ENCODE measurements around the gene PRSS56.
"Not testable (repeated sequence)": the region's sequence is repeated elsewhere in the genome, so short reads cannot be mapped to it uniquely, and the experiment has no call there.

Gene PRSS56

DNA sequence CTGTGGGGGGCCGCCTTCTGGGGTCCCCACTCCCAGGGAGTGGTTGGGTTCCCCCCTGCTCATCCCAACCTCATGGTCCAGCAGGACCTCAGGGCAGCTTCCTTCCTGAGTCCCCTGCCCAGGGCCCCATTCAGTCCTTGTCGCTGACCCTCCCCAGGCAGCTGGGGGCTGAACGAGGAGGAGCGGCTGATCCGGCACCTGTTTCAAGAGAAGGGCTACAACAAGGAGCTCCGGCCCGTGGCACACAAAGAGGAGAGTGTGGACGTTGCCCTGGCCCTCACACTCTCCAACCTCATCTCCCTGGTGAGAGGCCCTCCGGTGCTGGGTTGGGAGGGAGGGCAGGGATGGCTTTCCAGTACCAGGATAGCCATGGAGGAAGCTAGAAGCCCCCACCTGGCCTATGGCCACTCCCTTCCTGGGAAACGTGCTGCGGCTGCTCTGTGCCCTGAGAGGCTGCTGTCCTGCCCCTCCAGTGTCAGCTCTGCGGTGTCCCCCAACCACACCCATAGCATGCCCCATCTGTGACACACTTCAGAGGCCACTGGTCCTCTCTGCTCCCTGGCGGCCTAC, 6.3 kb downstream of the PRSS56 start:
- DNase-seq, result no peak

DNA sequence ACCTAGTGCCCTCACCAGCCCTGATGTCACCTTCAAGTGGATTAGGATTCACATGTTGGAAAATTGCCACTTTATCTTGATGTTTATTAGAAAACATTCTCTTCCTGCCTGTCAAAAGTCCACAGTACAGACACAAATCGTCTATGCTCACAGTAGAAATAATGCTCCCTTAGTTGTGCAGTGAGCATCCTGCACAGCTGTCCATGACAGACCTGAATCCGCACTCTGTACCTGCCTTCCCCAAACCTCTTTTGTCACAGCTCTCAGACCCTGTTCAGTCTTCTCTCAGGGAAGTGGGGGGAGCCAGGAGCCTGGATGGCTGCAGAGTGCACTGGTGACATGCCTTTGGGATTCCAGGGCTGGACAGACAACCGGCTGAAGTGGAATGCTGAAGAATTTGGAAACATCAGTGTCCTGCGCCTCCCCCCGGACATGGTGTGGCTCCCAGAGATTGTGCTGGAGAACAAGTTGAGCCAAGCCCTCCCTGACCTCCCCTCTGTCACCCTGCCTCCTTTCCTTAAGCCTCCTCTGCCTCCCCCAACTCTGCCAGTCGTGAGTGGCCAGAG, 7.8 kb downstream of the PRSS56 start:
- DNase-seq, result no peak

DNA sequence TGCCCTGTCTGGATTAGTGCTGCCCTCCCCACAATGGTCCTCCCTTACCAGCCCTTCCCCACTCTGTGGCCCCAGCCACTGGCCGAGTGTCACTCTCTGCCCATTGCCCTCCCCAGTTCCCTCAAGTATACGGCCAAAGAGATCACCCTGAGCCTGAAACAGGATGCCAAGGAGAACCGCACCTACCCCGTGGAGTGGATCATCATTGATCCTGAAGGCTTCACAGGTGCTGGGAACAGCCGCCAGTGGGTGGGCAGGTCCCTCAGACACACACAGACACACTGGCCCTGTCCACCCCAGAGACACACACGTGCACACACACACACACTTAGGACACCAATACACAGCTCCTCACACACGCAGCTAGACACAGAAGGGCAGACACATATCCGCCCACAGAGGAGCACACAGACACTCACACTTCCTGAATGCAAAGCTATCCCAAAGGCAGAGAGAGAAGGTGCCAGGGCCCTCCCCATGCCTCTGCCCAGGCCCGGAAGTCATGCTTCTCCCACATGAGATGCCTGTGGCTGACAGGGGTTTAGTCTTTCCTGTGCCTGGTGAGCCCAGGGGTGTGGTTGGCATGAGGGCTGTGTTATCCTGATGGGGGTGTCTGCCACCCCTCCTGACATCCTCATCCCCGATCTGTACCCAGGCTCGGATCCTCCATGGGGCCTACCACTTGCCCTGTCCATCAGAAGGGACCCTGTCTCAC, 8.7 kb downstream of the PRSS56 start:
- no peak for DNase-seq

DNA sequence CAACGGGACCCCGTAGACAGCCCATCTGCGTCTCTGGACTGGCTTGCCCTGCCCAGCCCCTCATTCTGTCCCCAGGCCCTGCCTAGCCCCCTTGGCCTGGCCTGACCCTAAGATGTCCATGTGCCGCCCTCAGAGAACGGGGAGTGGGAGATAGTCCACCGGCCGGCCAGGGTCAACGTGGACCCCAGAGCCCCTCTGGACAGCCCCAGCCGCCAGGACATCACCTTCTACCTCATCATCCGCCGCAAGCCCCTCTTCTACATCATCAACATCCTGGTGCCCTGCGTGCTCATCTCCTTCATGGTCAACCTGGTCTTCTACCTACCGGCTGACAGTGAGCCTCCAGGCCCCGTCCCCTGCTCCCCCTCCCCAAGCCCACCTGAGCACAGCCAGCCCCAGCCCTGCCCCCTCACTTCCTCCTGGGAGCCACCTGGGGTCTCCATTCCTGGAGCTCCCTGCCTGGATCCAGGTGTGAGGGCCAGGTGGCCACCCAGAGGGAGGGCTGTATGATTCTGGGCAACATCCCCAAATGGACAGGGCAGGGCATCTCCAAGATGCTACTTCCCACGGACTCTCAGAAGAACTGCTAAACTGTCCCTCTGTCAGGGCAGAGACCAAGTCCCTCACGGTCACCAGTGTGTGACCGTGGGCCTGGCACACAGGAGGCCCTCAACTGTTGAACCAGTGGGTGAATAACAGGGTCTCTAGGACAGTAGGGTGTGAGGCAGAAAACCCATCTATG, 9.8 kb downstream of the PRSS56 start:
- DNase-seq, result no peak

DNA sequence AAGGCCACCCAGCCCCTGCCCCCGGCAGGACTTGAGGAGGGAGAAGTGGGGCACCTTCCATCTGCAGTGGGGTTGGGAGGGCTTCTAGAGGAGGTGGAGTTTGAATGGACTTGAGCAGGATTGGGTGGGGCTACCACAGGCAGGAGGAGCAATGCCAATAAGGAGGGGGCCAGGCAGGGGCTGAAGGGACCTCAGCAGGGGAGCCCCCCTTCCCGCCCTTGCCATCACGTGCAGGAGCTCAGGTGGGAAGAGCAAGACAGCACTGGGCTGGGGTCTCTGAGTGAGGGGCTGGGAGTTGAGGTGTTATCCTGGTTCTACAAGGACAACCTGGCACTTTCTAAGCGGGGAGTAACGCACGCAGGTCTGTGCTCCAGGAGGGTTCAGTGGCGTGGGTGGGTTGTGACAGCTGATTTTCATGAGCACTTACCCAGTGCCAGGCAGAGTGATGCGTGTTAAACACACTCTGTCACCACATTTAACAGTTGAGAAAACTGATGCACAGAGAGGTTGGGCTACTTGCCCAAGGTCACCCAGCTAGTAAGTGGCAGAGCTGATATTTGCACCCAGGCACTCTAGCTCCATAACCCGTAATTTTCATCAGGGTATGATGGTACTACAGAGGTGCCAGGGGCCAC, 10.6 kb downstream of the PRSS56 start:
- no peak for DNase-seq

DNA sequence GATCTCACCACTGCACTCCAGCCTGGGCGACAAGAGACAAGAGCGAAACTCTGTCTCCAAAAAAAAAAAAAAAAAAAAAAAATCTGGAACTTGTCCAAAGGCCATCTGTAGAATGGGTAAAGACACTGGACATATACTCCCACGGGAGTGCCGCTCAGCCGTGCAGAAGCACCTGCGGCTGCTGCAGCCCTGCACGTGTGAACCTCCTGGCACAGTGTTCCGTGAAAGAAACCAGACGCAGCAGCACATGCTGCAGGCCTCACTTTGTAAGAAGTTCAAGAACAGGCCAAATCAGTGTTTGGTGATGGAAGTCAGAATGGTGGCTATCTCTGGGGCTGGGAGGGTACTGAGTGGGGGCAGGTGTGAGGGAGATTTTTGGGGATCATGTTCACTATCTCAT, 12.2 kb downstream of the PRSS56 start:
- DNase-seq, result no peak

DNA sequence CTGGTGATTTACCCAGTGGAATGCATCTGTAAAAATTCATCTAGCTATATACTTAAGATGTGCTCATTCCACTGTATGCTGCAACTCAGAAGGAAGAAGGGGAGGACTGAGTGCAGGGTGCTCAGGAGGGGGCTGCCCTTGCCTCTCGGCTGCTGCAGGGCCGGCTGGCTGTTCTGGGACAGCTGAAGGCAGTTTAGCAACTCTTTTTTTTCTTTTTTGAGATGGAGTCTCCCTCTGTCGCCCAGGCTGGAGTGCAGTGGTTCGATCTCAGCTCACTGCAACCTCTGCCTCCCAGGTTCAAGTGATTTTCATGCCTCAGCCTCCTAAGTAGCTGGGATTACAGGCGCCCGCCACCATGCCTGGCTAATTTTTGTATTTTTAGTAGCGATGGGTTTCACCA, 12.6 kb downstream of the PRSS56 start:
- not testable (repeated sequence) for DNase-seq

DNA sequence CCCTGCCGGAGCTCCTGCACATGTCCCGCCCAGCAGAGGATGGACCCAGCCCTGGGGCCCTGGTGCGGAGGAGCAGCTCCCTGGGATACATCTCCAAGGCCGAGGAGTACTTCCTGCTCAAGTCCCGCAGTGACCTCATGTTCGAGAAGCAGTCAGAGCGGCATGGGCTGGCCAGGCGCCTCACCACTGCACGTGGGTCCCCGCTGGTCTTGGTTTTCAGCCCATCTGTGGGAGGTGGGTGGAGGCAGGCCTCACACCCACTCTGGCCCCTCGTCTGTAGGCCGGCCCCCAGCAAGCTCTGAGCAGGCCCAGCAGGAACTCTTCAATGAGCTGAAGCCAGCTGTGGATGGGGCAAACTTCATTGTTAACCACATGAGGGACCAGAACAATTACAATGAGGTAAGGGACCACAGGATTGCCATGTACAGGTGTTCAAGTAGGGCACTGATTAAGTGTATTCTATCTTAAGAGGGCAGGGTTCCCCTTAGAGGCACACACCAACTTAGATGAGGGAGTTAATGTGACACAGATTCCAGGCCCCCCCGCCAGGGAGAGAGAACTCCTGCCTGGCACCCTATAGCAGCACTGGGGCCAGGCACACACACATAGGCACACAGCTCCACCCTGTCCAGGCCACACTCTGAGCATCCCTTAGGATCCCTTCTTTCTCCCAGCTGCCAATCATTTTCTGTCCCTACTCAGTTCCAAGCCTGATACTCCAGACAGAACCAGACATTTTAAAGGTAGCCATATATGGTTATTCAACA, 13.9 kb downstream of the PRSS56 start:
- no peak for DNase-seq

DNA sequence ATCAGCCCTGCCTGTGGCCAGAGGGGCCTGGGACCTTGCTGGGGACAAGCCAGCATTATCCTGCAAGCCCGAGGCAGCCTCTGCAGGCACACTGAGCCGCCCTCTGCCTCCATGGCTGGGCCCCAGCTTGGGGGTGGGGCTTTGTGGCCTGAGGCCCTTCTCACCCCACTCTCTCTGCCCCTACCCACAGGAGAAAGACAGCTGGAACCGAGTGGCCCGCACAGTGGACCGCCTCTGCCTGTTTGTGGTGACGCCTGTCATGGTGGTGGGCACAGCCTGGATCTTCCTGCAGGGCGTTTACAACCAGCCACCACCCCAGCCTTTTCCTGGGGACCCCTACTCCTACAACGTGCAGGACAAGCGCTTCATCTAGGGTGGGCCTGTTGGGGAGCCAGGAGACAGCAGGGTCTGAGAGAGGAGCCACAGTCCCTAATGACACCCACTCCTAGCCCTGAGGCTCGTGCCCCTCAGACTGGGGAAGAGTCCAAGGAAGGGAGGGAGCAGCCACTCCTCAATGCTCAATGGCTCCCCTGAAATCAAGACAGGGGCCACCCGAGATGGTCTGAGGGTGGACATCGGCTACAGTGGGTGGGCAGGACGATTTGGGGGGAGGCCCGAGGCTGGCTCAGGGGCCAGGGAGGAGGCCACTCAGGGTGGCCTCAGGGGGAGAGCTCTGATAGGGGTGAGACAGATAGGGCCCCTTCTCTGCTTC, 14.9 kb downstream of the PRSS56 start:
- DNase-seq, result no peak

DNA sequence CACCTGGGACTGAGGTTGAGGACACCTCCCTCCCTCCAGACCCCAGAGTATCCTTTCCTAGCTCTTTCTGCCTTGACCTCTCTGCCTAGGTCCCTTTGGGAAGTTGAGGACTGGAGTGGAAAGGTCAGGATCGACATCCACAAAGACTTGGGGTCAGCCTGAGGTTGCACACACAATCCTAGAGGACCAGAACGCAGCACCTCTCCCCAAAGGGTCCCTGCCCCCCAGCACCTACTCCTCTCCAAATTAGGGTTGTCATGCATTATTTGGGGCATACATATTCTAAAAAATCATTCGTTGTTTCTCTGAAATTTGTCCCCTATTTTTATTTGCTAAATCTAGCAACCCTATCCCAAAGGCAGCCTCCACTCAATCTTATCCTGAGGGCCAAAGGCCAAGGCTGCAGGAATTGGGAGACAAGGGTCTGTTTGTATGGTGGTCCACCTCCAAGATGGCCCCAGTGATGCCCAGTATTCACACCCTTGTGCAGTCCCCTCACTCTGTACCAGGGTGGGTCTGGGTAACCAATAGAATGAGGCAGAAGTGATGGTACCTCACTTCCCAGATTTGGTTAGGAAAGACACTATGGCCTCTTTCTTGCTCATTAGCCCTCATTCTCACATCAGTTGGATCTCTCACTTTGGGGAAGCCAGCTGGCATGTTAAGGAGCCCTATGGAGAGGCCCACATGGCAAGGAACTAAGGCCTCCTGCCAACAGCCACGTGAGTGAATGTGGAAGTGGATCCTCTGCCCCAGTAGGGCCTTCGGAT, 15.8 kb downstream of the PRSS56 start:
- DNase-seq, result no peak

DNA sequence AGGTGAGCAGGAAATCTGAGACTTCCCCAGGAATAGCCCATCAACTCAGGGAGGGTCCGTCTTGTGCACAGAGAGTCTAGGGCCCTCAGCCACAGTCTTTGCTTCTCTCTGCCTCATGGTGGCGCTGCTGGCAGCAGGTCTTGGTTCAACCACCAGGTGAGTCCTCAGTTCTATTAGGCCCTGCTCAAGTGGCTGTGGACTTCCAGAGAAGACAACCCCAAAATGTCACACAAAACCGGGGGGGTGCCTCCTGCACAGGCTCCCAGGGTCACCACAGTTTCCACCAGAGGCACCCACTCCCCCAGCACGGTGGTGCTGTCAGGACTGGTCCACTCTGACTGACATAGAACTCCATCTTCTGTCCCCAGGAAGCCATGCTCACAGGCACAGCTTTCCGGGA, 16.9 kb downstream of the PRSS56 start:
- DNase-seq, result no peak

DNA sequence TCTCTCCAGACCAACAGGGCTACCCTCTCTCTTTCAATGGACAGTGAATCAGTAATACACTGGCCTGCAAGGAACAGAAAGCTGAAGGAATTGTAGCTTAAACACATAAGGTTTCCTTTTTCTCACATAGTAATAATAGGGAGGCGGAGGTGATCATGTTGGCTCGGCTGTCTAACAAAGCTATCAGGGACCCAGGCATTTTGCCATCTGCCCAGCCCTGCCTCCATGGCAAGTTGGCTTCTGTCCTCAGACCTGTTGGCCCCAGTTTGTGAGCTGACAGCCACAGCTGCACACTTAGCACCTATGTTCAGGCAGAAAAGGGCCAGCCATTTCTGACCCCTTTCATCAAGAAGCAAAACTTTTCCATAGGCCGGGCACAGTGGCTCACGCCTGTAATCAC, 17.3 kb downstream of the PRSS56 start:
- no peak for DNase-seq

DNA sequence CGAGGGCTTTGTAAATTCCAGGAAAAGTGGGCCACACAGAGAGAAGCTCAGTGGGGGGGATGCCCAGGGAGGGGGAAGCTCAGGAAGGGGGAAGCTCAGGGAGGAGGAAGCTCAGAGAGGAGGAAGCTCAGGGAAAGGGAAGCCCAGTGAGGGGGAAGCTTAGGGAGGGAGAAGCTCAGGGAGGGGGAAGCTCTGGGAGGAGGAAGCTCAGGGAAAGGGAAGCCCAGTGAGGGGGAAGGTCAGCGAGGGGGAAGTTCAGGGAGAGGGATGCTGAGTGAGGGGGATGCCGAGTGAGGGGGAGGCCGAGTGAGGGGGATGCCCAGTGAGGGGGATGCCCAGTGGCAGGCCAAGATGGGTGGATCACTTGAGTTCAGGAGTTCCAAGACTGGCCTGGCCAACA, 18.5 kb downstream of the PRSS56 start:
- DNase-seq, result no peak

DNA sequence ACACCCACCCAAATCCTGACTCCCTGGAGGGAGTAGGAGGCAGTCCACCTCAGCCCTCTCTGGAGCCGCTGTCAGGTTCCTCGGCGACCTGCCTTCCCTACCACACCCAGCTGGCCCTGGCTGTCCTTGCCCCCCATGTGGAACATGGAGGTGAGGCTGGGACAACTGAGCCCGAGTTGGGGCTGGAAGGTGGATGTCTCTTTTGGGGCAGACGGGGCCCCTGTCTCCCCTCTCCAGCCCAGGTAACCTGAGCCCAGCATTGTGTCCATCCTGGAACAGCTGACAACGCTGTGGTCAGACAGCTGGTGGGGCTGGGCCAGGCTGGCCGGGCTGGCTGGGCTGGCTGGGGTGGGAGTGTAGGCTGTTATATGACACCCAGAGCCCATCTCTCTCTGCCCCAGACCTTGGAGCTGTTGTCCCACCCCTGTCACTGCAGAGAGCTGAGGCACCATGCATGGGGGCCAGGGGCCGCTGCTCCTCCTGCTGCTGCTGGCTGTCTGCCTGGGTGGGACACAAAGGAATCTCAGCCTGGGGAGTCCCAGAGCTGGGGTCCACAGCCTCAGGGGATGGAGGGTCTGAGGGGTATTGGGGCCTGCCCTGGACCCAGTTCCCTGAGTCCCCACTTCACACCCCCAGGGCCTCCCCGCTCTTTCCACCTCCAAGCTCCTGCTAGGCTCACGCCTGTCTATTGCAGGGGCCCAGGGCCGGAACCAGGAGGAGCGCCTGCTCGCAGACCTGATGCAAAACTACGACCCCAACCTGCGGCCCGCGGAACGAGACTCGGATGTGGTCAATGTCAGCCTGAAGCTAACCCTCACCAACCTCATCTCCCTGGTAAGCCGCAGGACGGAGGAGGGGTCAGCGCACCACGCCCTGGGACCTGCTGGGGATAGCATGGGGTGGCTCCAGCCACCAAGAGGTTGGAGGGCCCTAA, 19.4 kb downstream of the PRSS56 start, which contains the start of gene CHRNG:
CHRNG (plus strand) TSS at position 395 of the 934 bp plus-strand sequence; CDS start at position 451, 56 bp downstream.
- no peak for DNase-seq

DNA sequence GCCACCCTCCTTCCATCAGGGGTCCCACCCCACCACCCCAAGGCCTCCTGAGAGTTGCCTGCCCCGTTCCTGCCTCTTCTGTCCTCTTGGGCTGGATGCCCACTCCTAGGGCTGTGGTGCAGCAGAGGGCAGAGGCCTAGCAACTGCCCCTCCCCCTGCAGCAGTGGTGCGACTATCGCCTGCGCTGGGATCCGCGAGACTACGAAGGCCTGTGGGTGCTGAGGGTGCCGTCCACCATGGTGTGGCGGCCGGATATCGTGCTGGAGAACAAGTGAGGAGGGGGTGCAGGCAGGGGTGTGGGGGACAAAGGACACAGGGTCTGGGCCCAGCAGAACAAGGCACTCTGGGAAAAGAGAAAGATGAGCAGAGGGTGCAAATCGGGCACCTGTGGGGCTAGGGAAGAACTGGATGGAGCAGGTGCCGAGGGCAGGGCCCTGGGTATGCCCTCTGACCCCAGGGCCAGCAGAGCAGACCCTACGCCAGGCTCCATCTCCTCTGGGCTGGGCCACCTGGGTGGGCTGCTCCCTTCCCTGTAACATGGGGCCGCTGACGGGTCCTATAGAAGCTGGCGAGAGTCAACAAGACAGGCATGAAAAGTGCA, 20.4 kb downstream of the PRSS56 start:
- no peak for DNase-seq

DNA sequence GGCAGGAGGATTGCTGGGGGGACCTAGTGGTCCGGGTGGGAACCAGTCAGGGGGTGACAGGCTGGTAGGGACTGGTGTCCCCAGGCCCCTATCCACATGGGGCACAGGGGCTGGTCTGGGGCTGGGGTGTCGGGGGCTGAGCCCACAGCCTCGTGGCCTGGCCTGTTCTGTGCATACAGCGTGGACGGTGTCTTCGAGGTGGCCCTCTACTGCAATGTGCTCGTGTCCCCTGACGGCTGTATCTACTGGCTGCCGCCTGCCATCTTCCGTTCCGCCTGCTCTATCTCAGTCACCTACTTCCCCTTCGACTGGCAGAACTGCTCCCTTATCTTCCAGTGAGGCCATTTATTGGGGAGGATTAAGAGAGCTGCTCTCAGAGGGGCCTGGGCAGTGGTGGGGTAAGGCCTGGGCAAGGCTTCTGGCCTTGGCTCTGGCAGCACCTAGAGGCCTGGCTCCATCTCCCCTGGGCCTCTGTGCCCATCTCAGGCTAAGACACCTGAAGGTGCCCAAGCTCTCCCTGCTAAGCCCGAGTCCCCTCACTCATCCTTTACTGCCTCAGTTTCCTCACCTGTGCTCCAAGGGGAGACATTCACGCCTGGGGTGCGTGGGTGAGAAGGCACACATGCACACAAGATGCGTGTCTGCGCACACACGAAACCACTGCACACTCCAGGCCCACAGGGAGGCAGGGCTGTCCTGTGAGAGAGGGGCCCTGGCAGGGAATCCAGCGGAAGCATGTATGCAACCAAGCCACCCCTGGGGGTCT, 21.2 kb downstream of the PRSS56 start:
- no peak for DNase-seq

DNA sequence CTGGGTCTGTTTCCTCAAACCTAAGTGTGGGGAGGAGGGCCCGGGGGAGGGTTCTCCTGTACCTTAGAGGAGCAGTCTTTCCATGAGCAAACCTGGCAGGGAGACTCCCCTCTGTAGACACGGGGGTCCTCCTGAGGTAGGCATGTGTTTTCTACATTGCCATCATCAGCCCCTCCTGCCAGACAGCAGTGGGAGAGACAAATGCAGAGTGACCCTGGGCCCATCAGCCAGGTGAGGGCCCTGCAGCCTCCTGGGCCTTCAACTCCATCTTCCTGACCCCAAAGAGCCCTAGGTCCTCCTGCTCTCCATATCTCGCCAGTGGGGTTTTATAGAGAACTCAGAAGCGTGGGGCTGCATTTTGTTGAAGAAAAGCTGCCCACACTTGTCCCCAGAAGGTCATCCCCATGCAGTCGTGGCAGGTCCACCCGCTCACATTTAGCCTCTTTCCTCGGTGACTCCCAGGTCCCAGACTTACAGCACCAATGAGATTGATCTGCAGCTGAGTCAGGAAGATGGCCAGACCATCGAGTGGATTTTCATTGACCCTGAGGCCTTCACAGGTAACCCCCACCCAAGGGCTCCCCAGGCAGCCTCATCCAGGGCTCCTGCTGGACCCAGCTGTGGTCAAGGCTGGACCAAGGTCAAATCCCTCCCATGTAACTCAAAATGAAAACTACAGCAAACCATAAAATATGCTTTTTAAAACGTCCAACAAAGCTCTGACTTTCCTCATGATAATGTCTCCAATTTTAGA, 21.9 kb downstream of the PRSS56 start:
- DNase-seq, result no peak

Data from right forelimb (tissue), 1 donor.